Measurements from ENCODE around the gene TPST1. TPM values are rescaled to one million over a fixed set of nuclear protein-coding genes. Genes with fewer than 3 reads are reported as not detected.

The TPST1 gene
- total and polyA plus RNA-seq, 9 of the 15 experiments (the other 6 are each of a cell fraction or from before 2014, with no cell fraction given) = 0.15 to 2.2 (median 0.53) TPM

- TF ChIP-seq CHD7 (IDR thresholded peaks at IDR 0.05; ENCODE audit: low read depth, low read length) (no peak), ELF1 (tag; IDR thresholded peaks at IDR 0.05) (no peak), HDAC3 (IDR thresholded peaks at IDR 0.05; ENCODE audit: borderline replicate concordance, partially characterized antibody) (no peak), NELFE (IDR thresholded peaks at IDR 0.05; ENCODE audit: insufficient read depth, insufficient read length) (no peak), ZC3H11A (IDR thresholded peaks at IDR 0.05; ENCODE audit: low read depth, low read length) (no peak), KAT2B (IDR thresholded peaks at IDR 0.05; ENCODE audit: low read depth, low read length) (no peak), KDM5B (IDR thresholded peaks at IDR 0.05; ENCODE audit: insufficient replicate concordance, low read depth, low read length) (no peak), YBX1 (IDR thresholded peaks at IDR 0.05) (no peak), SRSF1 (IDR thresholded peaks at IDR 0.05; ENCODE audit: low read depth, low read length) (no peak), CBX1 (IDR thresholded peaks at IDR 0.05; ENCODE audit: low read depth) (no peak), CBX3 (IDR thresholded peaks at IDR 0.05; ENCODE audit: borderline replicate concordance in 1 of 2, low read length in 2 of 2) (no peak), GATAD2B (IDR thresholded peaks at IDR 0.05; ENCODE audit: borderline replicate concordance) (no peak), ZNF76 (CRISPR knock-in tag; IDR thresholded peaks at IDR 0.05; ENCODE audit: borderline replicate concordance) (no peak), NONO (IDR thresholded peaks at IDR 0.05; ENCODE audit: low read depth in 2 of 2, low read length in 1 of 2) (no peak), THAP7 (CRISPR knock-in tag; IDR thresholded peaks at IDR 0.05) (no peak), JUN (IDR thresholded peaks at IDR 0.05; ENCODE audit: borderline replicate concordance, low read depth, low read length) (no peak), JUN (CRISPR knock-in tag; IDR thresholded peaks at IDR 0.05; ENCODE audit: borderline replicate concordance) (no peak), ILF3 (IDR thresholded peaks at IDR 0.05; ENCODE audit: borderline replicate concordance) (no peak)
Measured at GRCh38 chr7:66157060-66157459, 48.1 kb upstream of the TPST1 start (continued).

Data from K562 (cell line).